Embryonic facial prominence (tissue), 1 donor: ENCODE results near the gene MORN3.

ENCODE experiments used
- DNase-seq: peaks from one replicate; pipeline ENCODE4 v3.0.0-alpha.2; 2016; ENCODE audit errors: extremely low spot score

MORN3 gene

DNA sequence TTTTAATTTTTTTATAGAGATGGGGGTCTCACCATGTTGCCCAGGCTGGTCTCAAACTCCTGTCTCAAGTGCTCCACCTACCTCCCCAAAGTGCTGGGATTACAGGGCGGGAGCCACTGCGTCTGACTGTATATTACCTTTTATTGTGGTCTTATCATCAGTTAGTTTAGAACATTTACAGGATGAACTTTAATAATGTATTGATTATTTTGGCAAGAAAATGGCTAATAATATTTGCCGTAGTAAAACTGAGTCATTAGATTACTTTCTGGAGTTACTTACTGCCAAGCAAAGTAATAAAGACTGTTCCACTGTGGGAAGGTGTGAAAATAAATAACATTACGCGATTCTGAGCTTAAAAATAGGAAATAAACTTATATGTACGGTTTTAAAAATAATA lies 66.7 kb downstream of the MORN3 start:
- DNase-seq: no peak

DNA sequence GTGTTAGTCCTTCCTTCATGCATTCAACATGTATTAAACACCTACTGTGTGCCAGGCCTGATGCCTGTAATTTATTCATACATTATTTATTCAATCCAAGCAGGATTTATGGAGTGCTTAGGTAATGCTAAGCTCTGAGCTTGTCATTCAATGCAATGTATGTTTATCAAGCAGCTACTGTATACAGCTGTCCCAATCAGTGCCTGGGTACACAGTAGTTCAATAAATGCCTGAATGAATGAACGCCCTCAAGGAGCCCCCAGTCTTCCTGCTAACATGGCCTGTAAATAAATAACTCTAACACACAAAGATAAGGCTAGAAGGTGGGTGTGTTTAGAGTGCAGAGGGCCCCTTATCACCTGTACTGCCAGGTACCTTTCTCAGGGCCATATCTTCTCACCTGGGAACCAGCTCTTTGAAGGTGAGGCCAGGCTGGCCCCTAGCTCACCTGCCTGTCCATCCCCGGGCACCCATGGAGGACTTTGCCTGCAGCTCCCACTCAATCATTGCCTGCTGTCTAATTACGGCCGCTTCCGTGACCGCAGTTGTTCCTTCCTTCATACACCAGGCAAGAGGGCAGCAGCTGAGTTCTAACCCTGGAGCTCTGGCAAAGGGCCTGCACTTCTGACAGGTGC lies 68.6 kb downstream of the MORN3 start:
- DNase-seq: no peak
